Measurements from ENCODE around the gene NSDHL.

Gene NSDHL

DNA sequence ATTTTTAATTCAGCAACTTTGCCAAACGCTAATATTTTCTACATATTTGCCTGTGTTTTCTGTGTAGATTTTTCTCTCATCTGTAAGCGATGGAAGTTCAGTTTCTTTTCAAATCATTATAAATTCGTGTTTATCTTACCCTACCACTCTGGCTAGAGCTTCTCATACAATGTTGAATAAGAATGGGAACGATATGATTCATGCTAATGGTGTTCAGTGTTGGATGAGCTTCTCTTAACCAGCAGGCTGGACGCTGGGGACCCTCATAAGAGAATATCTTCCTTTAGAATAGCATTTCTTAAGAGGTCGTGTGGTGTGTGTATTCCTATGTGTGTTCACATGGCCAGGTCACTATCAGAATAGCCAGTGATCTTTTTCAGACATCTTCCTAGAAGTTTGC, 31.0 kb downstream of the NSDHL start:
- H3K4me3 ChIP-seq (ENCODE audit: low read depth, low read length), result no peak overlapping the region
- TF ChIP-seq, protein P1, sequence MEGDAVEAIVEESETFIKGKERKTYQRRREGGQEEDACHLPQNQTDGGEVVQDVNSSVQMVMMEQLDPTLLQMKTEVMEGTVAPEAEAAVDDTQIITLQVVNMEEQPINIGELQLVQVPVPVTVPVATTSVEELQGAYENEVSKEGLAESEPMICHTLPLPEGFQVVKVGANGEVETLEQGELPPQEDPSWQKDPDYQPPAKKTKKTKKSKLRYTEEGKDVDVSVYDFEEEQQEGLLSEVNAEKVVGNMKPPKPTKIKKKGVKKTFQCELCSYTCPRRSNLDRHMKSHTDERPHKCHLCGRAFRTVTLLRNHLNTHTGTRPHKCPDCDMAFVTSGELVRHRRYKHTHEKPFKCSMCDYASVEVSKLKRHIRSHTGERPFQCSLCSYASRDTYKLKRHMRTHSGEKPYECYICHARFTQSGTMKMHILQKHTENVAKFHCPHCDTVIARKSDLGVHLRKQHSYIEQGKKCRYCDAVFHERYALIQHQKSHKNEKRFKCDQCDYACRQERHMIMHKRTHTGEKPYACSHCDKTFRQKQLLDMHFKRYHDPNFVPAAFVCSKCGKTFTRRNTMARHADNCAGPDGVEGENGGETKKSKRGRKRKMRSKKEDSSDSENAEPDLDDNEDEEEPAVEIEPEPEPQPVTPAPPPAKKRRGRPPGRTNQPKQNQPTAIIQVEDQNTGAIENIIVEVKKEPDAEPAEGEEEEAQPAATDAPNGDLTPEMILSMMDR (IDR thresholded peaks at IDR 0.05; ENCODE audit: insufficient read depth, low read depth, low read length, missing control alignments), result no peak
- DNase-seq (ENCODE audit: low read depth), result no peak

DNA sequence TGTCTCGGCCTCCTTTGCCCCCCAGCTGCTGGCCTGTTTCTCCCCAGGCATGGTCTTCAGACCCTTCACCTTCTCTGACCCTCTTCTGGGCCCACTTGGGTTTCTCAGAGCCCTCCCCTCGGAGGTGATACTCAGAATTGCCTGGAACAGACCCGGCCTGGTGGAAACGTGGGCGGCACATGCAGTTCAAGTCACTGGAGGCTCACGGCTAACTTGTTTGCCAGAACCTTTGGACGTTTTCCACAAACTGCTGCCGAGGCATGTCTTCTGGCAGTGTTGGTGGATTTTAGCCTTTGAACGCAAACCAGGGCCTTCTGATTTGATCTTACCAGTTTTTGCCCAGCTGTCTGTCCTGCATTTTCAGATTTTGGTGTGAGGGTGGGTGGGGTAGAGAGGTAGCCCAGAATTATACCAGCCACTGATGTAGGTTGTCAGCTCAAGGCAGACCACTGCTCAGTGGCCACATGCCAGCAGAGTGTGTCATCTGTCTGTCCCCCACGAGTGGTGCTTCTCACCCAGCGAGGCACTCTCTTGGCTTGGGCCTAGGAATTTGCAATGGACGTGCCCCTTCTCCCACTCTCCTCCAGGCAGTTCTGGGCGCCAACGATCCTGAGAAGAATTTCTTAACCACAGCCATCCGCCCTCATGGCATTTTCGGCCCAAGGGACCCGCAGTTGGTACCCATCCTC, 34.5 kb downstream of the NSDHL start:
- no peak overlapping the region for H3K4me3 ChIP-seq (ENCODE audit: low read depth, low read length)
- TF ChIP-seq, protein P1 (IDR thresholded peaks at IDR 0.05; ENCODE audit: insufficient read depth, low read depth, low read length, missing control alignments), result no peak
- DNase-seq (ENCODE audit: low read depth), result no peak

DNA sequence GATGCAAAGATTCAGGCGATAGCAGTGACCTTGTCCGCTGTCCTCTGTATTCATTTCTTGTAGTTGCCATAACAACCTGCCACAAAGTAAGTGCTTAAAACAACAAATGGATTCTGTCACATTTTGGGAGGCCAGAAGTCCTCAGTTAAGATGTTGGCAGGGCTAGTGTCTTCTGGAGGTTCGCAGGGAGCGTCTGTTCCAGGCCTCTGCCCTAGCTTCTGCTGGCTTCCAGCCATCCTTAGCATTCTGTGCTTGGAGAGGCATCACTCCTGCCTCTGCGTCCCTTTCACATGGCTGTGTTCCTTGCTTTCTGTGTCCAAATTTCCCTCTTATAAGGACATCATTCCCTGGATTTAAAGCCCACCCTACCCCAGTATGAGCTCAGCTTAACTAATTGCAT, 35.5 kb downstream of the NSDHL start:
- TF ChIP-seq, protein P1 (IDR thresholded peaks at IDR 0.05; ENCODE audit: insufficient read depth, low read depth, low read length, missing control alignments), result no peak

DNA sequence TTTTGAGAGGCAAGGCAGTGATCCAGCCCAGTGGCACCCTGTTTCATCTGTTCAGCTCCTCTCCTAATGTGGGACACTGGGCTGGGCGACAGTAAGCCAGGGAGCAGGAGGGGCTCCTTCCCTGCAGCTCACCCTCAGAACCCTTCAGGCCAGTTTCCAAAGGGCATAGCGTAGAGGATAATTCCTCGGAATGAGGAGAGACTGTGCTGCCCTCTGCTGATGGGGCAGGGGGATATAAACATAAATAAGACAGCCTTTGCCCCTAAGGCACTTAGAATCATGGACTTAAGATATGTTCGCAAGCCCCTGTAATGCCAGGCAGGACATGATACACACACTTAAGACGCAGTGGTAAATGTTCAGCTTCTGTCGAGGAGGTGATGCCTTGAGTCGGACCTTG, 39.1 kb downstream of the NSDHL start:
- H3K4me3 ChIP-seq (ENCODE audit: low read depth, low read length), result no peak overlapping the region
- DNase-seq (ENCODE audit: low read depth), result no peak
- TF ChIP-seq, protein P1 (IDR thresholded peaks at IDR 0.05; ENCODE audit: insufficient read depth, low read depth, low read length, missing control alignments), result no peak

More for the DNA sequence above, 35.5 kb downstream of the NSDHL start:
- DNase-seq (ENCODE audit: low read depth), result no peak
- H3K4me3 ChIP-seq (ENCODE audit: low read depth, low read length), result no peak overlapping the region

DNA sequence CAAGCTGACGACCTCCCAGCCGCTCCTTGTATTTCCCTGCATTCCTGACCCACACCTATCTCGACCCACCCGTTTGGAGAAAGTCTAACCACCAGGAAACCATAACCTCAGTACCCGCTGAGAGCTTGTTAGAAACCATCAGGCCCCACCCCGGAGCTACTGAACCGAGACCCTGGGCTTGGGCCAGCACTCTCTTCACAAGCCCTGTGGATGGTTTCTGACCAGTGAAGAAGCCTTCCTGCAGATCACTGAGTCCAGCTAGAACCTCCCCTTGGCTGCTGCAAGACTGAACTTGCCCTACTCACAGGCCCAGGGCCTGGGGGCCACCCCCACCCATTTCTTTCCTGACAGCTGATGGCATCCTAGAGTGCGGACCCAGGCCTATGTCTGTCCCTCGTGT, 40.4 kb downstream of the NSDHL start:
- DNase-seq (ENCODE audit: low read depth), result no peak
- TF ChIP-seq, protein P1 (IDR thresholded peaks at IDR 0.05; ENCODE audit: insufficient read depth, low read depth, low read length, missing control alignments), result no peak
- no peak overlapping the region for H3K4me3 ChIP-seq (ENCODE audit: low read depth, low read length)

DNA sequence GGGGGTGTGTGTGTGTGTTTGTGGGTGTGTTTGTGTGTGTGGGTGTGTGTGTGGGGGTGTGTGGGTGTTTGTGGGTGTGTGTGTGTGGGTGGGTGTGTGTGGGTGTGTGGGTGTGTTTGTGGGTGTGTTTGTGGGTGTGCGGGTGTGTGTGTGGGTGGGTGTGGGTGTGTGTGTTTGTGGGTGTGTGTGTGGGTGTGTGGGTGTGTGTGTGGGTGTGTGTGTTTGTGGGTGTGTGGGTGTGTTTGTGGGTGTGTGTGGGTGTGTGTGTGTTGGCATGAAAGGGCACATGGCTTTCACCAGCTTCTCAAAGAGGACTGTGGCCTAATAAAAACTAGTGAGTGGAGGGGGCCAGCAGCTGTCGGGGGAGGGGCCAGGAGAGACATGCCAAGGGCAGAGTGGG, 41.7 kb downstream of the NSDHL start:
- H3K4me3 ChIP-seq (ENCODE audit: low read depth, low read length), result no peak overlapping the region
- DNase-seq (ENCODE audit: low read depth), result no peak
- TF ChIP-seq, protein P1 (IDR thresholded peaks at IDR 0.05; ENCODE audit: insufficient read depth, low read depth, low read length, missing control alignments), result no peak

DNA sequence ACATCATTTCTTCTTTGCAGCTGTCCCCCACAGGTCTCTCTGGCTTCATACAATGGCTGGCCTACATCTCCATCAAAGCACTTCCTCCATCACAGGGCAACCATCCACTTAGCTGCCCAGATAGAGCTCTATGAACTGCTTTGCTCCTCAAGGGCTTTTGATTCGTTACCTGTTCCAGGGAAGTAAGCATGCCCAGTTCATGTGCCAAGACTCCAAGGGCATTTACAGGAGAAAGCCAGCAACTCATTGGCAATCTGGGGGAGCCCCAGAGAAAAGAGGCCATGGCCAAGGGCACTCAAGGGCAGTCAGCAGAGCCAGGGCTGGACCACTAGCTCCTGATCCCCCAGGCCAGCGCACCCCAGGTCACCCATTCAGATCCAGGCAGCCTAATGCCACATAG, 42.5 kb downstream of the NSDHL start:
- no peak overlapping the region for H3K4me3 ChIP-seq (ENCODE audit: low read depth, low read length)
- no peak for DNase-seq (ENCODE audit: low read depth)
- TF ChIP-seq, protein P1 (IDR thresholded peaks at IDR 0.05; ENCODE audit: insufficient read depth, low read depth, low read length, missing control alignments), result no peak
